K562 (cell line): ENCODE measurements around the gene DPH7. TPM values are rescaled to one million over a fixed set of nuclear protein-coding genes. Genes with fewer than 3 reads are reported as not detected.
A peak's percentile ranks its signal among the peaks of the same experiment; 100 is the strongest.

Experiments
- ATF1 ChIP-seq, 2 experiments: fragments of 450-650 bp in 1 of 2; IDR thresholded peaks; 2 replicates each; pipeline ENCODE4 v1.6.1; 2016; ENCODE audit warnings: missing compliant biosample characterization in 1 of 2, missing genetic modification characterization in 1 of 2
- CTCFL ChIP-seq: IDR thresholded peaks from 2 replicates; pipeline ENCODE4 v1.6.1; 2011; ENCODE audit warnings: borderline replicate concordance, low read depth, mild to moderate bottlenecking, moderate library complexity, low read length; ENCODE audit not compliant: insufficient read depth, poor library complexity, severe bottlenecking
- EGR1 ChIP-seq: fragments of 450-650 bp; conservative IDR thresholded peaks from 2 replicates; pipeline ENCODE4 v1.6.1; 2017; ENCODE audit warnings: mild to moderate bottlenecking
- FOS ChIP-seq: IDR thresholded peaks from 3 replicates; pipeline ENCODE4 v1.6.1; 2011; ENCODE audit not compliant: insufficient read length; ENCODE audit errors: extremely low read depth
- FOXJ3 ChIP-seq: sonication (generic); formaldehyde crosslinking; IDR thresholded peaks from 2 replicates; pipeline ENCODE4 v1.4.0; 2020; ENCODE audit warnings: mild to moderate bottlenecking, missing genetic modification reagents
- FOXM1 ChIP-seq, 2 experiments: fragments of 450-650 bp in 1 of 2; sonication (generic) in 1 of 2; formaldehyde crosslinking in 1 of 2; IDR thresholded peaks; 2 replicates each; pipeline versions ENCODE4 v1.6.1 to v1.9.0; 2017 to 2022; ENCODE audit warnings: low read depth in 2 of 2, mild to moderate bottlenecking in 2 of 2, missing genetic modification reagents in 1 of 2, moderate library complexity in 1 of 2
- FOXP1 ChIP-seq: sonication (generic); formaldehyde crosslinking; IDR thresholded peaks from 2 replicates; pipeline ENCODE4 v1.8.0; 2022; ENCODE audit warnings: mild to moderate bottlenecking, missing genetic modification reagents
- MEIS2 ChIP-seq: fragments of 450-650 bp; IDR thresholded peaks from 2 replicates; pipeline ENCODE4 v1.6.1; 2014; ENCODE audit warnings: mild to moderate bottlenecking; ENCODE audit not compliant: partially characterized antibody
- NR2C2 ChIP-seq, 2 experiments: fragments of 200-800 bp in 1 of 2; sonication (Bioruptor generic) in 1 of 2; sonication (generic) in 1 of 2; formaldehyde crosslinking in 1 of 2; IDR thresholded peaks; 2 replicates each; pipeline versions ENCODE4 v1.6.1 to v1.8.0; 2016 to 2022; ENCODE audit warnings: mild to moderate bottlenecking in 1 of 2, missing compliant biosample characterization in 1 of 2, missing genetic modification characterization in 1 of 2, missing genetic modification reagents in 1 of 2
- RAD51 ChIP-seq: fragments of 450-650 bp; IDR thresholded peaks from 2 replicates; pipeline ENCODE4 v1.7.1; 2016; ENCODE audit warnings: low read depth, mild to moderate bottlenecking, borderline replicate concordance
- RBM15 ChIP-seq: fragments of 200-400 bp; formaldehyde crosslinking; IDR thresholded peaks from 2 replicates; pipeline ENCODE4 v1.6.1; 2018; ENCODE audit warnings: mild to moderate bottlenecking, low read length, moderate library complexity; ENCODE audit not compliant: insufficient read depth
- SETDB1 ChIP-seq: IDR thresholded peaks from one replicate; pipeline ENCODE4 v1.6.1; 2012; ENCODE audit warnings: low read length, control low read depth, inconsistent platforms
- STAT5B ChIP-seq: fragments of 250-450 bp; sonication (Bioruptor Pico); IDR thresholded peaks from 2 replicates; pipeline ENCODE4 v1.8.0; 2021; ENCODE audit warnings: mild to moderate bottlenecking, inconsistent platforms
- TCF3 ChIP-seq: sonication (generic); formaldehyde crosslinking; IDR thresholded peaks from 2 replicates; pipeline ENCODE4 v1.4.0; 2020; ENCODE audit warnings: mild to moderate bottlenecking, missing genetic modification reagents
- polyA plus RNA-seq, 8 experiments: library from polyadenylated mRNA; depleted of rRNA in 4 of 8; stranded (reverse) in 5 of 8; unstranded in 3 of 8; fragments of >200 nt; fragmentation: Nextera tagmentation in 2 of 8; fragmentation: Illumina TruSeq in 1 of 8; extraction: Ambion mirVana in 2 of 8; extraction: Trizol in 1 of 8; gene quantifications; 2 replicates each; pipeline versions ENCODE4 v1.2.1 to v1.2.3, GENCODE V29; 2011 to 2014; ENCODE audit warnings: inconsistent platforms in 1 of 8, missing spikeins in 1 of 8
- total RNA-seq, 7 experiments: library from RNA; depleted of rRNA in 6 of 7; stranded (reverse); fragments of >200 nt in 6 of 7; fragmentation: Illumina TruSeq in 2 of 7; extraction: Trizol in 2 of 7; gene quantifications; 2 replicates each; pipeline versions ENCODE4 v1.2.1 to v1.2.3, GENCODE V29; 2011 to 2021; ENCODE audit warnings: low replicate concordance in 1 of 7
- TF ChIP-seq, protein P1 (sequence below): IDR thresholded peaks from 2 replicates; pipeline ENCODE4 v1.6.1; 2014; ENCODE audit warnings: antibody characterized with exemption

Gene DPH7
- total and polyA plus RNA-seq, 9 of the 15 experiments (the other 6 are each of a cell fraction or from before 2014, with no cell fraction given): 13.9 to 68.6 (median 41.3) TPM

DNA sequence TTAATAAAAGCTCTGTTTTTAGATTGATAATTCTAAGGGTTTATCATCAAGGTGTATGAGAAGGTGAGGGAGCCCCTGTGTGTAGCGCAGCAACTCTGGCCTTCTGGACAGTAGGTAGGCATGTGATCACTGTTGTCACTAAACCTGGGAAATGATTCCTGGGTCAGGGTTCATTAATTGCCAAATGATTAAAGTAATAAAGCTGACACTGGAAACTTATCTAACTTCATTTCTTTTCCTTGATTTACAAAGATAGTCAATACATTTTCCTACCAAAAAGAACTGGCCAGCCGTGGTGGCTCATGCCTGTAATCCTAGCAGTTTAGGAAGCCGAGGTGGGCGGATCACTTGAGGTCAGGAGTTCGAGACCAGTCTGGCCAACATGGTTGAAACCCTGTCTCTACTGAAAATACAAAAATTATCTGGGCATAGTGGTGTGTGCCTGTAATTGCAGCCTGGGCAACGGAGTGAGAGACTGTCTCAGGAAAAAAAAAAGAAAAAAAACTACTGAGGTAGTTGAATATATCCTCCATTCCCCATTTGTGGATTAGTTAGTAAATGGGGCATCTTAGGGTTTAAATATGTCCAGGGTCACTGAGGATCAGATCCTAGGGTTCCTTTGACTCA is 42.5 kb upstream of the DPH7 start (continued):
- no peak for TF ChIP-seq NR2C2 (CRISPR knock-in tag; IDR thresholded peaks at IDR 0.05)
- TF ChIP-seq NR2C2 (tag; IDR thresholded peaks at IDR 0.05): peak; percentile 30; the same call in 1 of the 2 replicates
- no peak for TF ChIP-seq MEIS2
- peak; percentile 61 for TF ChIP-seq EGR1
- TF ChIP-seq STAT5B (CRISPR knock-in tag): no peak
- TF ChIP-seq FOXM1 (IDR thresholded peaks at IDR 0.05; ENCODE audit: low read depth): no peak
- TF ChIP-seq FOXM1 (CRISPR knock-in tag; IDR thresholded peaks at IDR 0.05; ENCODE audit: low read depth): no peak
- TF ChIP-seq FOS: no peak
- TF ChIP-seq FOXJ3: no peak
- no peak for TF ChIP-seq TCF3
- TF ChIP-seq, protein P1, sequence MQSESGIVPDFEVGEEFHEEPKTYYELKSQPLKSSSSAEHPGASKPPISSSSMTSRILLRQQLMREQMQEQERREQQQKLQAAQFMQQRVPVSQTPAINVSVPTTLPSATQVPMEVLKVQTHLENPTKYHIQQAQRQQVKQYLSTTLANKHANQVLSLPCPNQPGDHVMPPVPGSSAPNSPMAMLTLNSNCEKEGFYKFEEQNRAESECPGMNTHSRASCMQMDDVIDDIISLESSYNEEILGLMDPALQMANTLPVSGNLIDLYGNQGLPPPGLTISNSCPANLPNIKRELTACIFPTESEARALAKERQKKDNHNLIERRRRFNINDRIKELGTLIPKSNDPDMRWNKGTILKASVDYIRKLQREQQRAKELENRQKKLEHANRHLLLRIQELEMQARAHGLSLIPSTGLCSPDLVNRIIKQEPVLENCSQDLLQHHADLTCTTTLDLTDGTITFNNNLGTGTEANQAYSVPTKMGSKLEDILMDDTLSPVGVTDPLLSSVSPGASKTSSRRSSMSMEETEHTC: no peak
- TF ChIP-seq SETDB1: no peak
- TF ChIP-seq RAD51: no peak
- no peak for TF ChIP-seq RBM15
- no peak for TF ChIP-seq ATF1 (CRISPR knock-in tag; IDR thresholded peaks at IDR 0.05)
- no peak for TF ChIP-seq ATF1 (tag; IDR thresholded peaks at IDR 0.05)
- TF ChIP-seq FOXP1 (CRISPR knock-in tag): no peak
- no peak for TF ChIP-seq CTCFL
